Karpas-422 (cell line): ENCODE results near the gene RCSD1. TPM values are rescaled to one million over a fixed set of nuclear protein-coding genes. Genes with fewer than 3 reads are reported as not detected.

Experiments used
- DNase-seq: peaks from one replicate; pipeline ENCODE4 v3.0.0-alpha.2; 2015
- H2AFZ ChIP-seq: fragments of 200-600 bp; sonication (generic); 2 replicates; pipeline ENCODE4 v1.6.1; 2014; ENCODE audit warnings: antibody characterized with exemption, low read length, mixed read lengths
- H3K27ac ChIP-seq: fragments of 200-600 bp; sonication (generic); 2 replicates; pipeline ENCODE4 v1.5.1; 2014; ENCODE audit warnings: mild to moderate bottlenecking, low read length, moderate library complexity
- H3K27me3 ChIP-seq: fragments of 200-600 bp; sonication (generic); 2 replicates; pipeline ENCODE4 v1.6.1; 2014; ENCODE audit warnings: low read length, mixed read lengths
- H3K36me3 ChIP-seq: fragments of 200-600 bp; sonication (generic); 2 replicates; pipeline ENCODE4 v1.6.1; 2014; ENCODE audit warnings: low read length, mixed read lengths; ENCODE audit not compliant: insufficient read depth
- H3K4me1 ChIP-seq: fragments of 200-600 bp; sonication (generic); 2 replicates; pipeline ENCODE4 v1.6.1; 2014; ENCODE audit warnings: mild to moderate bottlenecking, low read length, mixed read lengths
- H3K4me2 ChIP-seq: fragments of 200-600 bp; sonication (generic); 2 replicates; pipeline ENCODE4 v1.6.1; 2014; ENCODE audit warnings: low read length, low read depth, mild to moderate bottlenecking; ENCODE audit not compliant: poor library complexity, severe bottlenecking
- H3K4me3 ChIP-seq: fragments of 200-600 bp; sonication (generic); 2 replicates; pipeline ENCODE4 v1.5.1; 2014; ENCODE audit warnings: mild to moderate bottlenecking, antibody characterized with exemption, low read length, mixed read lengths
- H3K79me2 ChIP-seq: fragments of 200-600 bp; sonication (generic); 2 replicates; pipeline ENCODE4 v1.6.1; 2014; ENCODE audit warnings: mild to moderate bottlenecking, low read length, mixed read lengths
- H3K9ac ChIP-seq: fragments of 200-600 bp; sonication (generic); 2 replicates; pipeline ENCODE4 v1.6.0; 2014; ENCODE audit warnings: low read length
- H3K9me2 ChIP-seq: fragments of 200-600 bp; sonication (generic), shearing (Covaris generic); replicated peaks from 2 replicates; pipeline ENCODE4 v1.6.0; 2014; ENCODE audit warnings: mild to moderate bottlenecking, low read length, moderate library complexity; ENCODE audit not compliant: insufficient read depth
- H3K9me3 ChIP-seq: fragments of 300-700, 200-600 bp; sonication (generic); 2 replicates; pipeline ENCODE4 v1.6.1; 2014; ENCODE audit warnings: low read length, mixed read lengths
- H4K20me1 ChIP-seq: fragments of 200-600 bp; sonication (generic); 2 replicates; pipeline ENCODE4 v1.6.1; 2014; ENCODE audit warnings: mild to moderate bottlenecking, antibody characterized with exemption, low read length, low read depth; ENCODE audit not compliant: insufficient read depth
- total RNA-seq: library from RNA; depleted of rRNA; stranded (reverse); fragments of >200 nt; shearing (Covaris generic); gene quantifications from 2 replicates; pipeline ENCODE4 v1.2.3, GENCODE V29; 2014; ENCODE audit warnings: low replicate concordance

RCSD1 gene
- total RNA-seq, 1 experiment from 2014 or later = 85.4 TPM

GRCh38 chr1:167648252-167648849 lies 18.3 kb downstream of the RCSD1 start:
- H3K9me3 ChIP-seq = no peaks in the 10 kb centered on the region
- no peaks in the 10 kb centered on the region for H3K36me3 ChIP-seq
- H3K27ac ChIP-seq = peak overlapping the region; percentile 11; the same call in 1 of the 2 replicates
- no peaks in the 10 kb centered on the region for H3K27me3 ChIP-seq
- H3K4me3 ChIP-seq = no peak overlapping the region
- H3K4me1 ChIP-seq = peaks cover 56% of the 10 kb centered on the region
- peaks cover 44% of the 10 kb centered on the region for H3K79me2 ChIP-seq
- H4K20me1 ChIP-seq = no peaks in the 10 kb centered on the region; the same call in 1 of the 2 replicates
- H3K9me2 ChIP-seq = no peaks in the 10 kb centered on the region
- DNase-seq = no peak
- H3K9ac ChIP-seq = no peak overlapping the region
- no peak overlapping the region for H3K4me2 ChIP-seq
- no peak overlapping the region for H2AFZ ChIP-seq

DNA sequence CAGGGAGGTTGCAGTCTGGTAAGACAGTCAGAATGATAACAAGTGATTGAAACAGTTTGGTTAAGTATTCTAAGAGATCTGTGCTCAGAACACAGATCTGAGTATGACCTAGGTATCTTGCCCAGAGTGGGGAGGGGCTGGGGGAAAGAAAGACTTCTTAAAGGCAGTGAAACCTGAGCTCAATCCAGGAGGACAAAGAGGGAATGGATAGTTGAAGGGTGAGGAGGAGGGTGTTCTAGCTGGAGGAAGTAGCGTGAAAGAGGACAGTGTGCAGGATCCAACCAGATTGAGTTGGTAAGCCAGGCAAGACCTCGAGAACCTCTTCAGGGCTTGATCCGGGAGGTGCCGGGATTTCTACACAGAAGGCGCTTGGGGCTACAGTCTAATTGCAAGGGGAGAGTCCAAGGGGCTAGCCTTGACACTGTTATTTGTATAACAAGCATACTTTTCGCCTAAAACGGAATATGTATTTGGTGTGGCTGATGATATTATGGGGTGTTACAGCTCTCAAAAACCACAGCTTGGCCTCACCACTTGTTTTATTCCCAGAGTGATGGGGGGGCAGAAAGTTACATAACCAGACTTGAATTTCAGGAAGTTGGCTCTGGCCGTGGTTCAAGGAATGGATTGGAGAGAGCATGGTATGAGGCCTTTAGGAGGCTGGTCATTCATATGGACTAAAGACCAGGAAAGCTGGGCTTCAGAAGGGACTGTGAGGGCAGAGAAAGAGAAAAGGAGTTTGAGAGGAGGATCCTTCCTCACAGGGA lies 19.1 kb downstream of the RCSD1 start:
- Histone ChIP-seq H3K9ac (peak overlapping the region; percentile 36), H3K79me2 (peaks cover 46% of the 10 kb centered on the region), H3K4me3 (no peak overlapping the region), H3K9me3 (no peaks in the 10 kb centered on the region), H3K36me3 (no peaks in the 10 kb centered on the region), H3K27me3 (no peaks in the 10 kb centered on the region), H2AFZ (no peak overlapping the region), H3K9me2 (no peaks in the 10 kb centered on the region), H3K4me1 (peaks cover 64% of the 10 kb centered on the region), H3K4me2 (no peak overlapping the region), H4K20me1 (no peaks in the 10 kb centered on the region; the same call in 1 of the 2 replicates), H3K27ac (peak overlapping the region; percentile 65)
- no peak for DNase-seq

DNA sequence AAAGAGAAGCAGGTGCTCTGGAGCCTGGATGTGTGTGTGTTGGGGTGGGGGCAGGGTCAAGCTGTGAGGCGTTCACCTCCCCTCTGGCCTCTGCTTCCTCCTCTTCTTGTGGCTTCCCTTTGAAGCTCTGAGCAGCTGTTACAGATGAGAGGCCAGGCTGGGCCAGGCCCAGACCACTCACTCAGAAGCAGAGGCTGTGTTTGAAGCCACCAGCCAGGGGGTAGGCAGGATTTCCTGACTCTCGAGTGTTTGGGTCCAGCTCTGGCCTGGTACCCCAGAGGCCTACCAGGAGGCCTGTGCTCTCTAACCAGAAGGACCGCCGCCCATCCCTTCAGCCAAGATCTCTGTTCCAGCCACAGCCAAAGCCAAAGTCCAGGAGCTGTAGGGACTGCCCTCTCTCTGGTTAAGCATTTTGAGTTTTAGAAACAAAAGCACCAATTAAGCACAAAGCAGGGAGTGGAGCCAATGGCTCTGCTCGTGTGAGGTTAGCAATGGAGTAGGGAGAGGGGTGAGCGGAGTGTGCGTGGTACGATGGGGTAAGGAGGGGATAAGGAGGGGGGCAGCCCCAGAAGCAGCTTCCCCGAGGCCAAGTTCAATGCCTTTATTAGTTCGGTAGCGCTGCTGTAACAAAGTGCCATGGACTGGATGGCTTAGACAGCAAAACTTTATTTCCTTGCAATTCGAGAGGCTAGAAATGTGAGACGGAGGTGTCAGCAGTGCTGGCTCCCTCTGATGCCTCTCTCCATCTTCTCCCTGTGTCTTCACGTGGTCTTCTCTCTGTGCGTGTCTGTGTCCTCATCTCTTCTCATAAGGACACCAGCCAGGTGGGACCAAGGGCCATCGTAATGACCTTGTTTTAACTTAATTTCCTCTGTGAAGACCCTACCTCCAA lies 20.5 kb downstream of the RCSD1 start:
- Histone ChIP-seq H3K79me2 (peaks cover 49% of the 10 kb centered on the region), H3K4me1 (peaks cover 77% of the 10 kb centered on the region), H3K9me2 (no peaks in the 10 kb centered on the region), H3K4me2 (peak overlapping the region; percentile 34), H2AFZ (no peak overlapping the region), H3K9me3 (no peaks in the 10 kb centered on the region), H3K36me3 (no peaks in the 10 kb centered on the region), H3K27ac (peak overlapping the region; percentile 65), H3K4me3 (no peak overlapping the region), H3K9ac (peak overlapping the region; percentile 42; the same call in 1 of the 2 replicates), H4K20me1 (no peaks in the 10 kb centered on the region; the same call in 1 of the 2 replicates), H3K27me3 (no peaks in the 10 kb centered on the region)
- DNase-seq = no peak

DNA sequence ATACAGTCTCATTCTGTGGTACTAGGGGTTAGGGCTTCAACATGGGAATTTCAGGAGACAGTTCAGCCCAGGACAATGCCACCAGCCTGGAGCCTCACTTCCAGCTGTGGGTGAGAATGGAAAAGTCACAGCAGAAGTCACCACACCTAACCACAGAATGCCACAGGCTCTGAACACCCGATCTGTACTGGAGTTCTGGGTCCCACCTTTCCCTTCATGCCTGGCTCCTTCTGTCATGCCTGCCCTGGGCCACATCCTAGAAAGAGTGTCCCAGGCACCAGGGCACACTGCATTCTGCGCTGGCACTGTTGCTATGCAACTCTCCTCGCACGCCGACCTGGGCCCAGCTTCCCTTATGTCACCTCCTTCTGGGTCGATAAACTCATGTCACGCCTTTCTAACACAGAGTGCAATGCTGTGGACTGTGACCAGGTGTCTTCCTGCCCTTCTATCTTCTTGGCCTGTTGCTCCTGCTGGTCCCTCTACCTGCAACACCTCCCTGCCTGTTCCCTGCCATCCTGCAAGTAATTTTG lies 21.2 kb downstream of the RCSD1 start:
- Histone ChIP-seq H3K36me3 (no peaks in the 10 kb centered on the region), H3K4me2 (peak overlapping the region; percentile 34), H4K20me1 (no peaks in the 10 kb centered on the region; the same call in 1 of the 2 replicates), H3K27me3 (no peaks in the 10 kb centered on the region), H3K27ac (peak overlapping the region; percentile 65), H2AFZ (no peak overlapping the region), H3K9me3 (no peaks in the 10 kb centered on the region), H3K9me2 (no peaks in the 10 kb centered on the region), H3K4me1 (peaks cover 83% of the 10 kb centered on the region), H3K9ac (peak overlapping the region; percentile 42), H3K79me2 (peaks cover 49% of the 10 kb centered on the region), H3K4me3 (no peak overlapping the region)
- DNase-seq = peak; percentile 62

DNA sequence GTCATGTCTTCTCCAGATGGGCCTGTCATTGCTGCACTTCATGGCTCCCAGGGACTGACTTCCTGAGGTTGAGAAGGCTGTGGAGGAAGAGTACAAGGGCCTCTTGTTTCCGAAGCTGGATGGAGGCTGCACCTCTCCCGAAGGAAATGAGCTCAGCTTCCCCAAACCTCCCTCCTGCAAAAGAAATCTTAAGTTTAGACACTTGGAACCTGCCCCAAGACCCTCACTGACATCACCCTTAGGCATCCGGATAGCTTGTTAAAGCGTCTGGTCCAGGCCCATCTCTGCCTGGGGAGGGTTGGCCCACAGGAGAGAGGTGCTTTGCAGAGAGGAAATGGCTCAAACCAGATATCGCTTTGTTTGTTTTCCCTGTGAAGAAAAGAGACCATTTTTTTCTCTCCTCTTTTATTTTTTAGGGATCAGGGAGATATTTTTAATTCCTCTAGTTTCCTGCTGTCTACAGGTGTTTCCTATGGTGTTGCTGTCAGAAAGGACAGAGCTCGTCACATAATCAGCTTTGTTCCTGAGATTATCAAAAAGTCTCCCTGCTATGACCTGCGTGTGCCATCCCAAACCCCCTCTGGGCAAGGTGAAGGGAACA lies 25.0 kb downstream of the RCSD1 start:
- Histone ChIP-seq H3K9me3 (no peaks in the 10 kb centered on the region), H3K9ac (no peak overlapping the region), H4K20me1 (no peaks in the 10 kb centered on the region), H3K4me2 (no peak overlapping the region), H3K4me1 (peaks cover 97% of the 10 kb centered on the region), H3K27me3 (no peaks in the 10 kb centered on the region), H3K36me3 (no peaks in the 10 kb centered on the region), H3K79me2 (peaks cover 77% of the 10 kb centered on the region), H2AFZ (no peak overlapping the region), H3K27ac (peak overlapping the region; percentile 65), H3K9me2 (no peaks in the 10 kb centered on the region), H3K4me3 (no peak overlapping the region)
- no peak for DNase-seq

DNA sequence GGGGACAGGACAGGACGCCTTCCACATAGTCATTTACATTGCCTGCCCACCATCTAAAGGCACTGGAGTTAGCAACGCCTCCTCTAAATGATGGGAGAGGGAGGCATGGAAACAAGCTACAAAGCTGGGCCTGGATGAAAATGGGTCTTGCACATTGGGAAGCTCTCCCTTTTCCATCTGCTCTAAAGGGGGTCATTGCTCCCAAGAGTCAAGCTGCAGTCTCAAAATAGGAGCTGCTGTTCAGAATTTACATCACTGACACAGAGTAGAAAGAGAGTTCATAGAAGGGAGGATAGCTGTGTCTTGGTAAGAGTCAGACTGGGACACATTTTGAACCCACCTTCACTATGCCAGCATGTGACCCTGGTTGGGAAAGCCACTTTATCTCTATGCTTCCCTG lies 26.6 kb downstream of the RCSD1 start:
- no peak overlapping the region for H3K4me2 ChIP-seq
- H3K4me3 ChIP-seq = no peak overlapping the region
- no peaks in the 10 kb centered on the region for H3K9me3 ChIP-seq
- DNase-seq = no peak
- H3K27me3 ChIP-seq = no peaks in the 10 kb centered on the region
- peaks cover 77% of the 10 kb centered on the region for H3K79me2 ChIP-seq
- H3K27ac ChIP-seq = peak overlapping the region; percentile 35
- H2AFZ ChIP-seq = no peak overlapping the region
- H4K20me1 ChIP-seq = no peaks in the 10 kb centered on the region
- H3K9ac ChIP-seq = no peak overlapping the region
- H3K9me2 ChIP-seq = no peaks in the 10 kb centered on the region
- H3K36me3 ChIP-seq = no peaks in the 10 kb centered on the region
- H3K4me1 ChIP-seq = peaks cover 97% of the 10 kb centered on the region

DNA sequence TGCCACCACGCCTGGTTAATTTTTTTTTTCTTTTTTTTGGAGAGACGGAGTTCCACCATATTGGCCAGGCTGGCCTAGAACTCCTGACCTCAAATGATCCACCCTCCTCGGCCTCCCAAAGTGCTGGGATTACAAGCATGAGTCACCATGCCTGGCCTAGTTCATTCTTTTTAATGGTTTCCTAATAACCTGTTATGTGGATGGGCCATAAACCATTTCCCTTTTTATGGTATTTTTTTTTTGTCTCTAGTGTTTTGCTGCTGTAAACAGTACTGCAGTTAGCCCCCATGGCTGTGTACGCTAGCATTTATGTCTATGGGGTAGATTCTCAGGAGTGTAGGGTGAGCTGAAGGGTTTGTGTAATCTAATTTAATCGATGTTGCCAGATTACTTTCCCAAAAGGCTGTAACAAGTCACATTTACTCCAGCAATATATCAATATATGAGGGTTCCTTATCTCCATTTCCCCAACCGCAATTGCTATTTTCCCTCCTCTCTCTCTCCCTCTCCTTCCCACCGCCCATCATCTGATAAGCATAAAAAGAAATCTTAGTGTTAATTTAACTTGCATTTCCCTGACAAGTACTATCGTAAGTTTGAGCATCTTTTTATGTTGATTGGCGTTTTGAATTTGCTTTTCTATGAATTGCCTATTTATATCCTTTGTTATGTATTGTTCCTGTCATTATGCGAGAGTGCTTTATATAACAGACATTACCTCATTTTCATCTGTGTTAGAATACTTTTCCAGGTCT lies 28.7 kb downstream of the RCSD1 start:
- peaks cover 67% of the 10 kb centered on the region for H3K79me2 ChIP-seq
- no peaks in the 10 kb centered on the region for H3K9me2 ChIP-seq
- H3K4me3 ChIP-seq = no peak overlapping the region
- H3K4me1 ChIP-seq = peaks cover 87% of the 10 kb centered on the region
- no peak overlapping the region for H2AFZ ChIP-seq
- peak overlapping the region; percentile 18; the same call in 1 of the 2 replicates for H3K27ac ChIP-seq
- H4K20me1 ChIP-seq = no peaks in the 10 kb centered on the region
- no peak for DNase-seq
- H3K27me3 ChIP-seq = no peaks in the 10 kb centered on the region
- no peak overlapping the region for H3K9ac ChIP-seq
- no peaks in the 10 kb centered on the region for H3K36me3 ChIP-seq
- no peaks in the 10 kb centered on the region for H3K9me3 ChIP-seq
- H3K4me2 ChIP-seq = no peak overlapping the region
